SIG-M5 (cell line): Measurements from ENCODE around the gene ZNF683.

Experiments
- DNase-seq: peaks from one replicate; lab custom pipeline; 2025; lab: John Stamatoyannopoulos, UW

Gene ZNF683

DNA sequence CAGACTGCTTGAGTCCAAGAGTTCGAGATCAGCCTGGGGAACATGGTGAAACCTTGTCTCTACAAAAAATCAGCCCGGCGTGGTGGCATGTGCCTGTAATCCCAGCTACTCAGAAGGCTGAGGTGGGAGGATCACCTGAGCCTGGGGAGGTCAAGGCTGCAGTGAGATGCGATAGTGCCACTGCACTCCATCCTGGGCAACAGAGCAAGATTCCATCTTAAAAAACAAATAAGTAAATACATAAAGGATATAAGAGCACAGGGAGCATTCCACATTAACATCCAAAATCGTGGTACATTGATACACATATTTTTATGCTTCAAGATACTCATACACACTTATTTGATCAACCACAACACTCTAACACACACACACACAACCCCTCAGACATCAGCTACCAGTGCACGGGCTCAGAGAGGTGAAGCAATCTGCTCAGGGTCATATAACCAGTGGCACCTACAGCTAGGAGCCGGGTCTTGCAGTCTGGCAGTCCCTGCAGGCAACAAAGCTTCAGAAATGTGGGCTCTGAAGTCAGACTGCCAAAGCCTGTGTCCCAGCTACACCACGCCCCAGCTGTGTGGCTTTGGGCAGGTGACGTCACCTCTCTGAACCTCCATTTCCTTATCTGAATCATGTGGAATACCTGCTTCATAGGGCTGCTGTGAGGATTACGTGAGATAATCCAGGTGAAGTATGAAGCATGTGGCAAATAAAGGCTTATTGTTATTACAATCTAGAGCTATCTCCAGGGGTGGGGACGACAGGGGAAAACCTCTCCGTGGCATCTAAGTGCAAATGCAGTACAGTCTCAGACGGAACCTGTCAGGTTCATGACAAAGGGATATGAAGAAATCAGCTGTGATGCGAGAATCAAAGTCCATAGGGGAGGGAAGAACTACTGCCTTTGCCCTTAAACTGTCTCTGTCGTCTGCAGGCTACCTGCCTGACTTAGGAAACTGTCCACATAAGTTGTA is 13.9 kb downstream of the ZNF683 start:
- no peak for DNase-seq

DNA sequence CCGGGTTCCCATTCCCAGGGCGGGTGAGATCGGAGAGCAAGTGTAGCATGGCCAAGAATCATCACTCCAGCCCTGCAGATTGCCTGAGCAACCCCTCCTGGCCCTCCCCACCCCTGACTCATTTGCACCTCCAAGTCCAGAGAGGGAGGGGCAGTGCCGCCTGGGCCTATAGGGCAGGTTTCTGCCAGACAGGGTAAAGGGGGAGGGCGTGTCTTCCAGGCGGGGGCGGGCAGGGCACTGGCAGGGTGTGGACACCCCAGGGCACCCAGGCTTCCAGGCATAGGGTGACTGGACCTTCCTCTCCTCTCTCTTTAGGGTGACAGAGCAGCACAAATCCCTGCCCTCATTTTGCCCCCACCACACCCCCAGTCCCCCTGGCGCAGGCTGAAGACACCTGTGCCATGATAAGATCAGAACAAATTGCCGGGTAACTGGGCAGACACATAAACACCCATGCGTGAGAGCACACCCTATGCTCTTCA is 15.4 kb downstream of the ZNF683 start:
- no peak for DNase-seq

DNA sequence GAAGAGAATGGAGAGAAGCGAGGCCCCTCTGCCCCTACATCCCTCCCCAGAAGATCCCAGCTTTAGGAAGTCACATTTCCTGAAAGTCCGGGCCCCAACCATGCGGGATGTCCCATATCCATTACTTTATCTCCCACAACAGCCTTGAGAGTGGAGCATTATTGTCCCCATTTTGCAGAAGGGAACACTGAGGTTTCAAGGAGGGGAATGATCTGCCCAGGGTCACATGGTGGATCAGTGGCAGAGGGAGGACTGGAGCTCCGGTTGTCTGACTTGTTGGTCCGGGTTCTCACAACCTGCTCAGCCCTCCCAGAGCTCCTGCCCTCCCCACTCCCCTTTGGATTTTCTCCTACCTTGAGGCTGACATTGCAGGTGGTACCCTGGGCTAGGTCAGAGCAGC is 16.4 kb downstream of the ZNF683 start:
- DNase-seq = no peak

DNA sequence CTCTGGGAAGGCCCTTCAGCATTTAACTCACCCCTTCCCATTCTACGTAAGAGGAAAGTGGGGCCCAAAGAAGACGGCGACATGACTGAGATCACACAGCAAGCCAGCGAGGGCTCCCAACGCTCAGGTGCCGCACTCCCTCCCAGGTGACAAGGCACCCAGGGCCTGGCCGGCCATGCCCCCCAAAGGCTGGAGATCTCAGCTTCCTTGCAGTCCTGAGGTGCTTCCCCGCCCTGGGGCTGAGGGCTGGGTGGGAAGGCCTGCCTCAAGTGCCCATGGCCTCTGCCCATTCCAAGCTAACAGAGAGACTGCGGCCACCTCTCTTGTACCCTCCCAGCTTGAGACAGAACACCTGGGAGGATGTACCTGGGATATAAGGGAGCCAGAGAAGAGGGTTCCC is 17.6 kb downstream of the ZNF683 start:
- DNase-seq = no peak

DNA sequence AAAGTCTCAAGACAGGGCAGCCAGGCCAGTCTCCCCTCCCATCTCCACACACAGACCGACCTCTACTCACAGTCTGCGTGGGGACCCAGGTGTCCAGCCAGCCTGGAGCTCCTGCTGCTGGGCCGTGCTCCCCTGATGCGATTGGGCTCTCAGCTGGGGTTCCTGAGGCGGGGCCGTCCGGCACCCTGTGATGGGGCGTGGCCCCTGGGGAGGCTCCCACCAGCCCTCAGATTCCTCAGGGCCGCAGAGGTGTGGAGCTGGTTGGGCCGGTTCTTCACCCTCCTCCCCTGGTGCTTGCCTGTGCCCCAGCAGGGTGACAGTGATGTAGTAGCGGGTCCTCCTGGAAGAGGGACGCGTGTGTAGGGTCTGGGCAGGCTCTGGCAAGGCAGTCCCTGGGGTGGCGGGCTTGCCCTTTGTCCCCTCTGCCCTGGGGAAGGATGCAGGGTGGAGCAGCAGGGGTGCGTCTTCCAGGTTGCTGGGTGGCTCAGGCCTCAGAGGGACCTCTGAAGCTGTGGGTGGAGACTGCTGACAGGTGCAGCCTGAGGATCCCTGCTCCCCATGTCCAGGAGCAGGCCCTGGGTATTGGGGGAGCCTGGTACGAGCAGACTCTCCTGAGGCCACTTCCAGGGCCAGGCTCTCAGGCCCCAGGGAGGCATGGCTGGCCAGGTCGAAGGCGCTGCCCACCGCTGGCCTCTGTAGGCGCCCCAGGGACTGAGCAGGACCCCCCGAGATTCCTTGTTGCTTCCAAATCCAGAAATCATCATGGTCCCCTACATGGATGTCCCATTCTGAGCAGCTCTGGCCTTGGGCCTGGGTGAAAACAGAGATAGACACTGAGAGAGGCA is 18.4 kb downstream of the ZNF683 start, which contains the start of gene CRYBG2:
Gene CRYBG2, minus strand, starts transcription at position 155 of the 845 bp plus-strand sequence. CDS start 7,473 bp downstream, outside the sequence.
- DNase-seq = no peak

DNA sequence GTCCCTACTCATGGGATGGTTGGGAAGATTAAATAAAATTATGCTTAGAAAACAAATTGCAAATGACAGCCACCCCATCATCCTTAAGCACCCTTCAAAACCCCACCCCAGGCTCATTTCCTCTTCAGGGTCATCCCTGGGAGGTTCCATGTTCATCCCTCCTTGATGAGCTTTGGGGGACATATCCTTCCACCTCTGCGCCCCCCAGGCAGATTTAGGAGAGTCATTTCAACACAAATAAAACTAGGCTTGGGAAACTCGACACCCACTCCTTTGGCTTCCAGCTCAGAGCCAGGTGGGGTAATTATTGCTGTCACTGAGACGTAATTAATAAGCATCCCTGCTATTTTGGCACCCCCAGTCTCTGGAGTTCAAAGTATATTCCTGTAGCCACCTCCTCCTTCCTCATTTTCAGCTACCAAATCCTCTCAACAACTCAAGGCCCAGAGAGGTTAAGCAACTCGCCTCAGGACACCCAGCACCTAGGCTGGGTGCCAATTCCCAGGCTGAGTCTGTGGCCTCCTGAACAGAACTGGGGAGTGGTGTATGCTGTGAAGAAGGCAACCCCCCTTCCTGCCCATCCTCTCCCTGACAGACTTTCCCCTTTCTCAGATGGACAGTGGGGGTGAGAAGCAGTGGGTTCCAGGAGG is 19.2 kb downstream of the ZNF683 start:
- no peak for DNase-seq

DNA sequence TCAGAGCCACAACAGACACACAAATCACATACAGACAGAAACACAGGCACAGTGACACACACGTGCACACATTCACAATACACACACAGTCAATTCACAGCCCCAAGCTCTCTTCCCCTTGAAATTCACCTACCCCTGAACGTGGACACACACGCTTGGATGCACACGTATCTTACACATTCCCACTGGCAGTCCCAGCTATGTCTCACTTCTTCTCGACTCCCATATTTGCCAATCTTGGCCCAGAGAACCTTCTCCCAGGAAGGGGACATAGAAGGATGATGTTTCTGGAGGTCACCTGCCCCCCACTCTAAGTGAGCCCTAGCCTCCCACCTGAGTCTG is 20.2 kb downstream of the ZNF683 start:
- no peak for DNase-seq

DNA sequence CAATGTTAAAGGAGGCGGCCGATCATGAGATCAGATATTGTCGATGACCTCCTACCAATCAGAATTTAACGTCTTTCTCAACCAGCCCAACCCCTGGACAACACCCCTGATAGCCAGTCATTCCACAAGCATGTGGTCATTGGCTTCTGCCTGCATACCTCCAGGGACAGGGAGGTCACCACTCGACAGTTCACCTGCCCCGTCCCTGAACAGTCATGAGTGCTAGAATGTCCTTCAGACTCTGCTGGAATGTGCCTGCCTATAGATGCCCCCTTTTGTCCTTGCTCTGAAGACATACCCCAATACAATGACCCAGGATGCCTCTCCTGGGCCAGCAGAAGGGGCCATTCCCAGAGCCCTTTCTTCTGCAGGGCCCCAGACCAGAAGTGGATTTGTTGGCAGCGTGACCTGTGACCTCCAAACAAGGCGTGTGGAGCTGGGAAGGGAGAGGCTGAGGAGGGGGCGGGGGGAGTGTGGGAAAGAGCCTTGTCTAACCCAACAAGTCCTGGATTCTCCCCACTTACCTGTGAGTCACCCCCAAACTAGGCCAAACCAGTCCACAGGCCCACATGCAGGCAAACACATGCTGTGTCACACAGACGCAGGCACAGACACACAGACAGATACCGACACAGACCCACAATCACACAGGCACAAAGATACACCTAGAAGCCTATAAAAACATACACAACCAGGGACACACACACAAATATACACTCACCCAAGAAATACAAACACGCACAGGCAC is 20.8 kb downstream of the ZNF683 start:
- DNase-seq = no peak

DNA sequence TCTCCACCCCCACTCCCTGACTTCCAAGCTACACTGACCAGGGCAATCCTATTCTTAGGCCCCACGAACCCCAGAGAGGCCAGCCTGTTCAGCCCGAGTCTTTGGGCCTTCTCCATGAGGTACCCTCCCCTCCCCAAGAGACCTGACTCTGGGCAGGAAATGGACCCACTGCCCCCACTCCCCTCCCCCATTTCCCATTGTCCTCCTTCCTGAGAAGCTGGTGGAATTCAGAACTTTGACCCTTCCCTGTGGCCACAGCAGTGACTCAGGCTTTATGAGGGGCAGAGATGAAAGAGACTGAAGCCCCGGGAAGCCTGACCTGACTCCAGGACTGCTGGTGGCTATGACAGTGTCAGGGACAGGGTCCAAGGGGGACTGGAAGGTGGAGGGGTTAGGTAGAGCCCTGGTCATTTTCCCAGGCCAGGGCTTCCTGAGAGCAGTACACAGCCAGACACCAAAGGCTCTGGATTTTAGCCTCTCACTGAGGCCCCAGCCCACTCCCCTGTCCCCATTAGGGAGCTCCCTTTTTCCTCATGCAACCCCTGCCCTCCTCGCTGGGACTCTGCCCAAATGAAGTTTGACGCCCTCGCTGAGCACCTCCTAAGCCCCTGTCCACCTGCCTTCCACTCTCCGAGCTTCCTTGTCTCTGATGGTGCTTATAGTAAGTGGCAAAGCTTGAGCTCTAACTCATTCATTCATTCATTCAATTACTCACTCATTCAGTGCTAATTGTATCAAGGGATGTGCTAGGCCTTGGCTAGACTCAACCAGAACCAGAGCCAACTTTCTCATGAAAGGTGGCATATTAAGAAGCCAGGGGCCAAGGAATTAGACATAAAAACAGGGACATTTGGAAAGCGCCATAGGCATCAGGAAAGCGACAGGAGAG is 21.6 kb downstream of the ZNF683 start:
- DNase-seq = no peak

DNA sequence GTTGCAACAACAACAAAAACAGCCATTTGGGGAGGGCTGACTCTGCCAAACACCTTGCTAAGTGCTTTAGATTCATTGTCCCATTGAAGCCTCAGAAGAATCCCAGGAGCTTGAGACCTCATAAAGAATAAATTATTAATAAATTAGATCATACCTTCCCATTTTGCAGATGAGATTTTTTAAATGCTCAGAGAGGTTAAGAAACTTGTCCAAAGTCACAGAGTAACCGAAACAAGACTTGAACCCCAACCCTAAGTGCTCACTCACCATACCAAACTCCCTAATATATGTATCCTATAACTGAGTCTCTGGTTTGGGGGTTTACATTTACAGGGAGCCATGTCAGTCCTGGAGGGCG is 22.2 kb downstream of the ZNF683 start:
- no peak for DNase-seq

DNA sequence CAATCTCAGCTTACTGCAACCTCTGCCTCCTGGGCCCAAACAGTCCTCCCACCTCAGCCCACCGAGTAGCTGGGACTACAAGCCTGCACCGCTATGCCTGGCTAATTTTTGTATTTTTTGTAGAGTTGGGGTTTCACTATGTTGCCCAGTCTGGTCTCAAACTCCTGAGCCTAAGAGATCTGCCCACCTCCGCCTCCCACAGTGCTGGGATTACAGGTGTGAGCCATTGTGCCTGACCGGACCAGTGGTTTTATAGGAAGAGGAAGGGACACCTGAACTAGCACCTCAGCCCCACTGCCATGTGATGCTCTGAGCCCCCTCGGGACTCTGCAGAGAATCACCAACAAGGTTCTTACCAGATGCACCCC is 22.7 kb downstream of the ZNF683 start:
- no peak for DNase-seq

DNA sequence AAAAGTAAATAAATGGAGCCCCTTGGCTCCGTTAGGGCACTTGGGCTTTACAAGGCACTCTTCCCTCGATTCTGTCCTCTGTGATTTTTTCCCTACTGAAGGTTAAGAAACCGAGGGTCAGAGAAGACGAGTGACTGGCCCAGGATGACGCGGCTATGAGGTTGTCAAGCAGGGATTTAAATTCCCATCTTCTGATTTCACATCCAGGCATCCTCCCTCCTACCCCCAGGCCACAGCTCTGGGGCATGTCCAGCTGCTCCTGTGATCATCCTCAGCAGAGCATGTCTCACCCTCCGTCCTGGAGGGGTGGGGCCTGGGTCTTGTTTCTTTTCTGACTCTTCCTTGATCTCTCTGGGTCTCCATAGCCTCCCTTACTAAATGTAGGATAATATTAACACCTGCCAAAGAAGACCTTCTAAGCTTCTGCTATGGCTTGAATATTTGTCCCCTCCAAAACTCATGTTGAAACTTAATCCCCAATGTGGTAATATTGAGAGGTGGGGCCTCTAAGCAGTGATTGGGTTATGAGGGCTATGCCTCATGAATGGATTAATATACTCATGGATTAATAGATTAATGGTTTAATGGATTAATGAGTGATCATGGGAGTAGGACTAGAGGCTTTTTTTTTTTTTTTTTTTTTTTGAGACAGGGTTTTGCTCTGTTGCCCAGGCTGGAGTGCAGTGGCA is 23.2 kb downstream of the ZNF683 start:
- DNase-seq = no peak

DNA sequence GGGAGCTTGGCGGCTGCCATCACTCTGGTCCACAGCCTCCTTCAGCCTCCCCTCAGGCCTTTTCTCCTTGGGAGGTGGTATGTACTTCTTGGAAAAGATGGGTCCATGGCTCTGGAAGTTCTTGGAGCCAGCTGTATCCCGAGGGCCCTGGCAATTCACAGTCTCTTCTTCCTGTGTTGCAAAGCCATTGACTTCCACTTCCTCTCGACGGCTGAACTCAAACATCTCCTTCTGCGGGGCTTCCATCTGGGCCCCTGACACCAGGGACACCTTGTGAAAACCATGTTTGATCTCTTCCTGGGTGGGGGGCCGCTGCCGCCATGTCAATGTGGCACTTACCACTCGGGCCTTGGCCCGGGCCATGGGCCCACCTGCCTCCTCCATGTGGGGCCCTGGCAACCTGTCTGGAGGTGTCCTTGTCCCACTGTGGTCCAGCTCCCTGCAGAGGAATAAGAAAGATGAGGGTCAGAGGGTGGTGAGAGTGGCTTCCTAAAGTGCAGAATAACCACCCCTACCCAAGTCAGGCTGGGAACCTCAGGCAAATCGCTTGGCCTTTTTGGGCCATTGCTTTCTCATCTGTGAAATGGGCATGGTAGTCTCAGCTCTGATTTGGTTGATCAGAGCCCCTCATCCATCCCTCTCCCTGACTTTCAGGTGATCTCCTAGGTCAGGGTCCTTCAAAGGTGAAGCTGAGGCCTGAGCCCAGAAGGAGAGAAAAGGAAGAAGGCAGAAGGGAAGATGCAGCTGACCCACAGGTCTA is 26.1 kb downstream of the ZNF683 start:
- DNase-seq = no peak

DNA sequence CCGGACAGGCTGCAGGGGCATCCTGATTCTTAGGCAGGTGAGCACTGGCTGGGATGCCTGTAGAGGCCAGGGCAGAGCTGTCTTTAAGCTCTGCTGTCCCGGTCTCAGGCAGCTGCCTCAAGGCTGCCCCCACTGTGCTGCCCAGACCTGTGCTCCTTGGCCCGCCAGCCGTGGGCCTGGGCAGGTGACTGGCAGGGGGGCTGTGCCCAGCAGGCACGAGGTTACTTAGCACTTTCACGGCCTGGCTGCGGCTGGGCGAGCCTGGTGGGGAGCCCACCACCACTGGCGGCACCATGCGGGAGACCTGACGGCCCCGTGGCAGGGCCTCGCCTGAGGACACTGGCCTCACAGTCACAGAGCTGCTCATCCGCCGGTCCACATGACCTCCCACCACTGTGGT is 26.8 kb downstream of the ZNF683 start:
- DNase-seq = no peak

DNA sequence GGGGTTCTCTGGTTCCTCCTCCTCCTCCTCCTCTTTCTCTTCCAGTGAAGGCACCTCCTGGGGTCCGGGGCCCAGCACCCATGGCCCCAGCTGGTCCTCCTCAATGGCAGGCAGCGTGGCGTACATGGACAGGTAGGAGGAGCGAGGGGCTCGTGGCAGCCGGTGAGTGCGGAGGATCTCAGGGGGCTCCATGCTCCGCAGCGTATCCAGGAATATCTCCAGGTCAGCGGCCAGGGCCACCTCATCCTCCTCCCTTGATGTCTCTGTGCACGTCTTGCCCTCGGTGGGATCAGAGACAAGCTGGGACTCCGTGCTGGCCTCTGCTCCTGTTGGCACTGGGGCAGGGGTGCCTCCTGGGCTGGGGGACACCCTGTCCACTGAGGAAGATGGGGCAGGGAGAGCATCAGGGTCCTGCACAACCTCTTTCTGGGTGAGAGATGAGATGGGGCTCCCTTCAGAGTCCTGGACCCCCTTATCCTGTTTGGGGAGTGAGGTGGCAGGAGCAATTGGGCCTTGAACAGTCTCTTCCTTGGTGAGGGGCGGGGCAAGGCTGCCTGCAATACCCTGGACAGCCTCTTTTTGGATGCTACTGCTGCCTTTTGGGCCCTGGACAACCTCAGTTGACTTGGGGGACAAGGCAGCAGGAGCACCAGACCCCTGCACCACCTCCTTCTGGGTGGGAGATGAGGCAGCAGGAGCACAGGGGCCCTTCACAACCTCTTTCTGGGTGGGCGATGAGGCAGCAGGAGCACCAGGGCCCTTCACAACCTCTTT is 28.2 kb downstream of the ZNF683 start:
- no peak for DNase-seq

DNA sequence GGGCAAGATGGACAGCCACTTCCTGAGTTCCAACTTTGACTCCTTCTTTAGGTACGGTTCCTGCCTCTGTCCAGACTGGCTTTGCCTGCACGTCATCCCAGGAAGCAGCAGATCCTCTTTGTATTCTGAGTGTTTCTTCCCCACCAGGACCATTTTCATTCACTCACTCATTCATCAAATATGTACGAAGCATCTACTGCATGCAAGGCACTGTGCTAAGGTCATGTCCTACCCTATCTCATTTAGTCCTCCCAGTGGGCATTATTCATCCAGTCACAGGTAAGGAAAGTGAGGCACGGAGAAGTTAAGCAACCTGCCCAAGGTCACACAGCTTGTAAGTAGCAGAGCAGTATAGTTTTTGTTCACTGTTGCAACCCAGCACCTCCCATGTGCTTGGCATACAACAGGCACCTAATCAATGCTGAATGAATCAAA is 32.5 kb downstream of the ZNF683 start:
- DNase-seq = no peak

DNA sequence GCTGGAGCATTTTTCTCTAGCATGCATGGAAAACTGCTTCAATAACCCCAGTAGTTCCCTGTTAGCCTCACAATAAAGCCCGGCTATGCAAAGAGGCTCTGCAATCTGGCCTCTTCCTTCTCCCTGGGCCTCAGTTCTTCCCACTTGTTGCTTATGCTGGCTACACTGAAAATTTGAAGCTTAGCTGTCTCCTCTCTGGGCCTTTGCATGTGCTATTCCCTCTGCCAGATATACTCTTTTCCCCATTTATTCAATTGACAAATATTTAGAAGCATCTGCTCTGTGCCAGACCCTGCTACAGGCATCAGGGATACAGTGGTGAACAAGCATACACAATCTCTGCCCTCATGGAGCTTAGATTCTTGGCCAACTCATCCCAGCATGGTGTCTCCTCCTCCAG is 33.9 kb downstream of the ZNF683 start:
- DNase-seq = no peak

DNA sequence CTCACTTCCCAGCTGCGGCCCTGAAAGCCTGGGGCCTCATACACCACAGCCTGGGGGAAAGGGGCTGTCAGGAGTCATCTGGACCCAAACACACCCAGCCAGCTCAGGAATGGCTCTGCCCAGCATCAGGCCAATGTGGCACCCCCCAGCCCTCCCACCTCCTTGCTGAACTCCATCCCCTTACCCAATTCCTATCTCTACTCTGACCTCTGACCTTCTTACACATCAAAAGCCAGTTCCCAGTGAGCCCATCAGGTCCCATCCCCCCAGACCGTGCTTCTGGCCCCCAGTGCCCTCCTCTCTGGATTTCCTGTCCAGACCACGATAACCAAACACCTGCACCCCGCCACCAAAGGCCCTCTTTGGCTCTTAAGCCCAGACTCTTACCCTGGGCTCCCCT is 34.9 kb downstream of the ZNF683 start:
- no peak for DNase-seq

DNA sequence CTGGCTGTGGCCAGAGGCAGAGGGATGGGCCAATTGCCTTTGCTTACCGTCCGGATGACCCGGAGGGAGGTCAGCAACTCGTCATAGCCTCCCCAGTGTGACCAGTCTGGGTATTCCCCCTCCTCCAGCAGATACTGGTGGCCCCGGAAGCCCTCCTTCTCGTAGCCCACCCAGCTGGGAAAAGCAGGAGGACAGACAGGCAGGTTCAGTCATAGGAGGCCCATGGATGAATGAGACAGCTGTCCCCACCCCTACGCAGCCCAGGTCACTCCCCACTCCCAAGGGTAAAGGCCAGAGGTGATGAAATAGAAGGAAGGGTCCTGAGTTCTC is 35.4 kb downstream of the ZNF683 start:
- DNase-seq = no peak
